ENCODE measurements around the gene PRKG1. TPM values are rescaled to one million over a fixed set of nuclear protein-coding genes. Genes with fewer than 3 reads are reported as not detected.

The PRKG1 gene
- total RNA-seq, 1 experiment from 2014 or later: 10.4 TPM

DNA sequence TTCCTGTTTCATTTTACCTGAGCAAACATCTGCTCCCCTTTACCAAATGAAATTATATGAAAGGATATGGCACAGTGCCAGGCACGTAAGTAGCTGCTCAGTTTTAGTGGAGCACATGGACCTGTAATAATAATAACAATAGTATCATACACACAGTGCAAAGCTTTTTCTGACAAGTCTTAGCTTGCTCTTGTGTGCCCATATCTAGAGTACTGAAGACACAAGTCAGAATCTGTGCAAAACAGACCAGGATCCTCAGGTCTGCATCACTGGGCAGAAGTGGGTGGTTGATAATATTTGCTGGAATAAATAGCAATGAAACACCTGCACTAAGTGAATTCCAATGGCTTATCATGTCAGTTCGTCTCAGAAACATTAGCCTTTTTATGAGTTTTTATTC is 1154.3 kb downstream of the PRKG1 start:
- Histone ChIP-seq H2BK20ac (ENCODE audit: low read depth, low read length, poor library complexity, severe bottlenecking) (no peak overlapping the region), H2BK12ac (ENCODE audit: insufficient read length, low read depth, low read length) (no peak overlapping the region), H3K27me3 (ENCODE audit: insufficient read depth, low read length) (no peaks in the 10 kb centered on the region), H4K20me1 (ENCODE audit: control insufficient read depth, insufficient read depth, insufficient read length) (no peaks in the 10 kb centered on the region), H3K9me3 (ENCODE audit: control insufficient read depth, low read depth, low read length) (no peaks in the 10 kb centered on the region), H2BK5ac (ENCODE audit: insufficient read length, low read length) (no peak overlapping the region), H2AK5ac (ENCODE audit: insufficient read length, low read length) (no peak overlapping the region), H2AFZ (ENCODE audit: low read length) (no peak overlapping the region), H3K56ac (ENCODE audit: insufficient read length, low read depth, low read length) (no peak overlapping the region), H3K9ac (ENCODE audit: extremely low read depth, insufficient read length, low read length) (no peak overlapping the region), H3K23me2 (ENCODE audit: insufficient read length, low read depth, low read length, poor library complexity, severe bottlenecking) (no peaks in the 10 kb centered on the region), H3K4ac (ENCODE audit: low read depth, low read length) (no peak overlapping the region), H3K4me2 (ENCODE audit: insufficient read depth, insufficient read length, low read length) (no peak overlapping the region), H3K4me1 (ENCODE audit: insufficient read depth, low read length) (no peaks in the 10 kb centered on the region), H2BK15ac (ENCODE audit: low read depth, low read length) (no peak overlapping the region), H4K91ac (ENCODE audit: insufficient read length, low read depth, low read length) (no peak overlapping the region), H3K23ac (ENCODE audit: insufficient read length, low read depth, low read length) (no peak overlapping the region), H3K27ac (ENCODE audit: insufficient read length, low read depth, low read length) (no peak overlapping the region), H3K18ac (ENCODE audit: insufficient read length, low read depth, low read length) (no peak overlapping the region), H2BK120ac (ENCODE audit: low read depth, low read length, poor library complexity, severe bottlenecking) (no peak overlapping the region), H3K79me2 (ENCODE audit: insufficient read depth, low read length) (no peaks in the 10 kb centered on the region), H3T11ph (ENCODE audit: low read length) (no peak overlapping the region), H3K79me1 (ENCODE audit: insufficient read depth, low read depth, low read length, poor library complexity, severe bottlenecking) (no peaks in the 10 kb centered on the region), H4K5ac (ENCODE audit: insufficient read length, low read depth, low read length) (no peak overlapping the region), H4K8ac (replicated peaks; ENCODE audit: insufficient read length, low read depth, low read length) (no peak overlapping the region), H3K14ac (ENCODE audit: insufficient read depth, low read length) (no peak overlapping the region)
- H3K27me3 Mint-ChIP-seq (ENCODE audit: low read depth): peaks cover 2% of the 10 kb centered on the region
- H3K4me3 Mint-ChIP-seq: no peak overlapping the region
- H3K27ac Mint-ChIP-seq: no peak overlapping the region
- TF ChIP-seq, protein P1, sequence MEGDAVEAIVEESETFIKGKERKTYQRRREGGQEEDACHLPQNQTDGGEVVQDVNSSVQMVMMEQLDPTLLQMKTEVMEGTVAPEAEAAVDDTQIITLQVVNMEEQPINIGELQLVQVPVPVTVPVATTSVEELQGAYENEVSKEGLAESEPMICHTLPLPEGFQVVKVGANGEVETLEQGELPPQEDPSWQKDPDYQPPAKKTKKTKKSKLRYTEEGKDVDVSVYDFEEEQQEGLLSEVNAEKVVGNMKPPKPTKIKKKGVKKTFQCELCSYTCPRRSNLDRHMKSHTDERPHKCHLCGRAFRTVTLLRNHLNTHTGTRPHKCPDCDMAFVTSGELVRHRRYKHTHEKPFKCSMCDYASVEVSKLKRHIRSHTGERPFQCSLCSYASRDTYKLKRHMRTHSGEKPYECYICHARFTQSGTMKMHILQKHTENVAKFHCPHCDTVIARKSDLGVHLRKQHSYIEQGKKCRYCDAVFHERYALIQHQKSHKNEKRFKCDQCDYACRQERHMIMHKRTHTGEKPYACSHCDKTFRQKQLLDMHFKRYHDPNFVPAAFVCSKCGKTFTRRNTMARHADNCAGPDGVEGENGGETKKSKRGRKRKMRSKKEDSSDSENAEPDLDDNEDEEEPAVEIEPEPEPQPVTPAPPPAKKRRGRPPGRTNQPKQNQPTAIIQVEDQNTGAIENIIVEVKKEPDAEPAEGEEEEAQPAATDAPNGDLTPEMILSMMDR (conservative IDR thresholded peaks at IDR 0.05): no peak
- no peaks in the 10 kb centered on the region; a peak in 2 of 7 replicates for H3K36me3 Mint-ChIP-seq (ENCODE audit: insufficient read depth in 1 of 3, low read depth in 3 of 3)
- peaks cover 9 to 13% of the 10 kb centered on the region in 2 experiments for H3K4me1 Mint-ChIP-seq
- DNase-seq: no peak
- H3K9me3 Mint-ChIP-seq: peaks cover 0 to 2% of the 10 kb centered on the region in 2 experiments; a peak in 1 of 5 replicates
- no CpG with 5 or more reads among the region's 2 CpGs for WGBS (ENCODE audit: extremely low coverage, insufficient read length, low lambda C conversion rate)

Measured in H9 (cell line).